WI38 (cell line): ENCODE results near the gene RELL1.

Experiments used
- H3K4me3 ChIP-seq: 2 replicates; pipeline ENCODE4 v1.5.1; 2011; ENCODE audit warnings: low read depth, mild to moderate bottlenecking, control low read depth, low read length
- CTCF ChIP-seq: IDR thresholded peaks from 2 replicates; pipeline ENCODE4 v1.5.1; 2012; ENCODE audit warnings: low read depth, mild to moderate bottlenecking, control low read depth, low read length

The RELL1 gene

GRCh38 chr4:37686373-37687193 is at the start of gene RELL1:
Gene RELL1, minus strand, starts transcription at chr4:37686376. Its CDS starts 89 bp downstream, at chr4:37686287.
- peak within 1 kb of the TSS; percentile 62 for H3K4me3 ChIP-seq
- no peak for TF ChIP-seq CTCF

GRCh38 chr4:37735578-37735977 is 49.4 kb upstream of the RELL1 start:
- TF ChIP-seq CTCF: no peak
- H3K4me3 ChIP-seq: no peak overlapping the region

- no peak overlapping the region for H3K4me3 ChIP-seq
- no peak for TF ChIP-seq CTCF
These were observed 48.8 kb upstream of the RELL1 start for GRCh38 chr4:37734989-37735388.

GRCh38 chr4:37733240-37733867 is 47.2 kb upstream of the RELL1 start:
- H3K4me3 ChIP-seq: no peak overlapping the region
- no peak for TF ChIP-seq CTCF

- no peak overlapping the region for H3K4me3 ChIP-seq
- TF ChIP-seq CTCF: no peak
These were observed 46.5 kb upstream of the RELL1 start for GRCh38 chr4:37732526-37733186.

GRCh38 chr4:37729649-37730004 is 43.5 kb upstream of the RELL1 start:
- TF ChIP-seq CTCF: no peak
- no peak overlapping the region for H3K4me3 ChIP-seq

GRCh38 chr4:37728064-37728463 is 41.9 kb upstream of the RELL1 start:
- H3K4me3 ChIP-seq: no peak overlapping the region
- no peak for TF ChIP-seq CTCF
